C4-2B (cell line): ENCODE results near the gene TP53I3.

Source experiments
- ZFX ChIP-seq: fragments of 450-650 bp; IDR thresholded peaks from 2 replicates; pipeline ENCODE4 v1.6.1; 2017
- TF ChIP-seq, protein P1 (sequence below): fragments of 450-650 bp; conservative IDR thresholded peaks from 2 replicates; pipeline ENCODE4 v1.5.1; 2017; ENCODE audit warnings: mild to moderate bottlenecking

DNA sequence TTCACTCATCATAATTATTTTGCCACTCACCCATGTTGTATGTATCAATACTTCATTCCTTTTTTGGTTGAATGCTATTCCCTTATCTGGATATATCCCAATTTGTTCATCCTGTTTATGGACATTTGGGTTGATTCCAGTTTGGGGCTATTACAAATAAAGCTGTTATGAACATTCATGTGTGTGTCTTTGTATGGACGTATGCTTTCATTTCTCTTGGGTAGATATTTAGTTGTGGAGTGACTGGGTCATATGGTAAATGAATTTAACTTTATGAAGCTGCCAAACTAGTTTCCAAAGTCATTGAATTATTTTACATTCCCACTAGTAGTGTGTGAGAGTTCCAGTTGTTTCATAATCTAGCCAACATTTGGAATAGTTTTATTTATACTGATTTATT, 41.3 kb upstream of the TP53I3 start:
- TF ChIP-seq, protein P1, sequence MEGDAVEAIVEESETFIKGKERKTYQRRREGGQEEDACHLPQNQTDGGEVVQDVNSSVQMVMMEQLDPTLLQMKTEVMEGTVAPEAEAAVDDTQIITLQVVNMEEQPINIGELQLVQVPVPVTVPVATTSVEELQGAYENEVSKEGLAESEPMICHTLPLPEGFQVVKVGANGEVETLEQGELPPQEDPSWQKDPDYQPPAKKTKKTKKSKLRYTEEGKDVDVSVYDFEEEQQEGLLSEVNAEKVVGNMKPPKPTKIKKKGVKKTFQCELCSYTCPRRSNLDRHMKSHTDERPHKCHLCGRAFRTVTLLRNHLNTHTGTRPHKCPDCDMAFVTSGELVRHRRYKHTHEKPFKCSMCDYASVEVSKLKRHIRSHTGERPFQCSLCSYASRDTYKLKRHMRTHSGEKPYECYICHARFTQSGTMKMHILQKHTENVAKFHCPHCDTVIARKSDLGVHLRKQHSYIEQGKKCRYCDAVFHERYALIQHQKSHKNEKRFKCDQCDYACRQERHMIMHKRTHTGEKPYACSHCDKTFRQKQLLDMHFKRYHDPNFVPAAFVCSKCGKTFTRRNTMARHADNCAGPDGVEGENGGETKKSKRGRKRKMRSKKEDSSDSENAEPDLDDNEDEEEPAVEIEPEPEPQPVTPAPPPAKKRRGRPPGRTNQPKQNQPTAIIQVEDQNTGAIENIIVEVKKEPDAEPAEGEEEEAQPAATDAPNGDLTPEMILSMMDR: no peak
- no peak for TF ChIP-seq ZFX
